WTC11 (cell line): ENCODE measurements around the gene CEACAM19.

Source experiments
- TEAD1 ChIP-seq: sonication (generic); formaldehyde crosslinking; IDR thresholded peaks from 2 replicates; pipeline ENCODE4 v1.8.0; 2022; ENCODE audit warnings: mild to moderate bottlenecking, missing genetic modification reagents
- TF ChIP-seq, protein P1 (sequence below): fragments of 200-600 bp; IDR thresholded peaks from 2 replicates; pipeline ENCODE4 v1.8.0; 2022; ENCODE audit warnings: antibody characterized with exemption
- TF ChIP-seq, protein P2 (sequence below): sonication (generic); formaldehyde crosslinking; IDR thresholded peaks from 2 replicates; pipeline ENCODE4 v1.8.0; 2022; ENCODE audit warnings: mild to moderate bottlenecking, missing genetic modification reagents
- TF ChIP-seq, protein P3 (sequence below): sonication (generic); formaldehyde crosslinking; IDR thresholded peaks from 2 replicates; pipeline ENCODE4 v1.8.1; 2022; ENCODE audit warnings: low read depth, mild to moderate bottlenecking, moderate library complexity, missing genetic modification reagents, borderline replicate concordance
- TF ChIP-seq, protein P4 (sequence below): fragments of 250-450 bp; sonication (Bioruptor Pico); IDR thresholded peaks from 2 replicates; pipeline ENCODE4 v1.9.0; 2021; ENCODE audit warnings: mild to moderate bottlenecking
- TF ChIP-seq, protein P5 (sequence below): sonication (generic); formaldehyde crosslinking; conservative IDR thresholded peaks from 2 replicates; pipeline ENCODE4 v1.8.1; 2023; ENCODE audit warnings: mild to moderate bottlenecking, low read depth, missing genetic modification reagents, moderate library complexity

DNA sequence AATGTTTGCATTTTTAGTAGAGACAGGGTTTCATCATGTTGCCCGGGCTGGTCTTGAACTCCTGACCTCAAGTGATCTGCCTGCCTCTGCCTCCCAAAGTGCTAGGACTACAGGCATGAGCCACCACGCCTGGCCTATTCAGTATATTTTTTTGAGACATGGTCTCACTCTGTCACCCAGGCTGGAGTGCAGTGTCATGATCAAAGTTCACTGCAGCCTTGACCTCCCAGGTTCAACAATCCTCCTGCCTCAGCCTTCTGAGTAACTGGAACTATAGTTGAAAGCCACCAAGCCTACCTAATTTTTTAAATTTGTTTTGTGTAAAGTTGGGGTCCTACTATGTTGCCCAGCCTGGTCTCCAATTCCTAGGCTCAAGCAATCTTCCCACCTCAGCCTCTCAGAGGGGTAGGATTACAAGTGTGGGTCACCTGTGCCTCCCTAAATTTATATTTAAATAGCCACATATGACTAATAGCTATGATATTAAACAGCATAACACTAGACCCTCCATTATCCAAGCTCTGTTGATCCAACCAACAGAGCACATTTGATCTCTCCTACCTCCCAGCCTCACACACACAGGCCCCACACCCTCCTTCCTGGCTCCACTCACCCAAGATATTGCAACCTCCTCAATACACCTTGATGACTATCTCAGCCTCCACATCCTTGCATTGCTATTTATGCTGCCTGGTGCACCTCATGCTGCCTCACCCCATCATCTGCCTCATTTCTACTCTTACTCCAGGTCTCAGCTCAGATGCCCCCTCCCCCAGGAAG lies 2.1 kb upstream of the CEACAM19 start:
- TF ChIP-seq, protein P1, sequence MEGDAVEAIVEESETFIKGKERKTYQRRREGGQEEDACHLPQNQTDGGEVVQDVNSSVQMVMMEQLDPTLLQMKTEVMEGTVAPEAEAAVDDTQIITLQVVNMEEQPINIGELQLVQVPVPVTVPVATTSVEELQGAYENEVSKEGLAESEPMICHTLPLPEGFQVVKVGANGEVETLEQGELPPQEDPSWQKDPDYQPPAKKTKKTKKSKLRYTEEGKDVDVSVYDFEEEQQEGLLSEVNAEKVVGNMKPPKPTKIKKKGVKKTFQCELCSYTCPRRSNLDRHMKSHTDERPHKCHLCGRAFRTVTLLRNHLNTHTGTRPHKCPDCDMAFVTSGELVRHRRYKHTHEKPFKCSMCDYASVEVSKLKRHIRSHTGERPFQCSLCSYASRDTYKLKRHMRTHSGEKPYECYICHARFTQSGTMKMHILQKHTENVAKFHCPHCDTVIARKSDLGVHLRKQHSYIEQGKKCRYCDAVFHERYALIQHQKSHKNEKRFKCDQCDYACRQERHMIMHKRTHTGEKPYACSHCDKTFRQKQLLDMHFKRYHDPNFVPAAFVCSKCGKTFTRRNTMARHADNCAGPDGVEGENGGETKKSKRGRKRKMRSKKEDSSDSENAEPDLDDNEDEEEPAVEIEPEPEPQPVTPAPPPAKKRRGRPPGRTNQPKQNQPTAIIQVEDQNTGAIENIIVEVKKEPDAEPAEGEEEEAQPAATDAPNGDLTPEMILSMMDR, result no peak
- TF ChIP-seq, protein P2, sequence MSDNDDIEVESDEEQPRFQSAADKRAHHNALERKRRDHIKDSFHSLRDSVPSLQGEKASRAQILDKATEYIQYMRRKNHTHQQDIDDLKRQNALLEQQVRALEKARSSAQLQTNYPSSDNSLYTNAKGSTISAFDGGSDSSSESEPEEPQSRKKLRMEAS (CRISPR knock-in tag), result no peak
- TF ChIP-seq, protein P3, sequence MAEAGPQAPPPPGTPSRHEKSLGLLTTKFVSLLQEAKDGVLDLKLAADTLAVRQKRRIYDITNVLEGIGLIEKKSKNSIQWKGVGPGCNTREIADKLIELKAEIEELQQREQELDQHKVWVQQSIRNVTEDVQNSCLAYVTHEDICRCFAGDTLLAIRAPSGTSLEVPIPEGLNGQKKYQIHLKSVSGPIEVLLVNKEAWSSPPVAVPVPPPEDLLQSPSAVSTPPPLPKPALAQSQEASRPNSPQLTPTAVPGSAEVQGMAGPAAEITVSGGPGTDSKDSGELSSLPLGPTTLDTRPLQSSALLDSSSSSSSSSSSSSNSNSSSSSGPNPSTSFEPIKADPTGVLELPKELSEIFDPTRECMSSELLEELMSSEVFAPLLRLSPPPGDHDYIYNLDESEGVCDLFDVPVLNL (CRISPR knock-in tag), result no peak
- TF ChIP-seq TEAD1, result no peak
- TF ChIP-seq, protein P4, sequence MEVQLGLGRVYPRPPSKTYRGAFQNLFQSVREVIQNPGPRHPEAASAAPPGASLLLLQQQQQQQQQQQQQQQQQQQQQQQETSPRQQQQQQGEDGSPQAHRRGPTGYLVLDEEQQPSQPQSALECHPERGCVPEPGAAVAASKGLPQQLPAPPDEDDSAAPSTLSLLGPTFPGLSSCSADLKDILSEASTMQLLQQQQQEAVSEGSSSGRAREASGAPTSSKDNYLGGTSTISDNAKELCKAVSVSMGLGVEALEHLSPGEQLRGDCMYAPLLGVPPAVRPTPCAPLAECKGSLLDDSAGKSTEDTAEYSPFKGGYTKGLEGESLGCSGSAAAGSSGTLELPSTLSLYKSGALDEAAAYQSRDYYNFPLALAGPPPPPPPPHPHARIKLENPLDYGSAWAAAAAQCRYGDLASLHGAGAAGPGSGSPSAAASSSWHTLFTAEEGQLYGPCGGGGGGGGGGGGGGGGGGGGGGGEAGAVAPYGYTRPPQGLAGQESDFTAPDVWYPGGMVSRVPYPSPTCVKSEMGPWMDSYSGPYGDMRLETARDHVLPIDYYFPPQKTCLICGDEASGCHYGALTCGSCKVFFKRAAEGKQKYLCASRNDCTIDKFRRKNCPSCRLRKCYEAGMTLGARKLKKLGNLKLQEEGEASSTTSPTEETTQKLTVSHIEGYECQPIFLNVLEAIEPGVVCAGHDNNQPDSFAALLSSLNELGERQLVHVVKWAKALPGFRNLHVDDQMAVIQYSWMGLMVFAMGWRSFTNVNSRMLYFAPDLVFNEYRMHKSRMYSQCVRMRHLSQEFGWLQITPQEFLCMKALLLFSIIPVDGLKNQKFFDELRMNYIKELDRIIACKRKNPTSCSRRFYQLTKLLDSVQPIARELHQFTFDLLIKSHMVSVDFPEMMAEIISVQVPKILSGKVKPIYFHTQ (CRISPR knock-in tag), result no peak
- TF ChIP-seq, protein P5, sequence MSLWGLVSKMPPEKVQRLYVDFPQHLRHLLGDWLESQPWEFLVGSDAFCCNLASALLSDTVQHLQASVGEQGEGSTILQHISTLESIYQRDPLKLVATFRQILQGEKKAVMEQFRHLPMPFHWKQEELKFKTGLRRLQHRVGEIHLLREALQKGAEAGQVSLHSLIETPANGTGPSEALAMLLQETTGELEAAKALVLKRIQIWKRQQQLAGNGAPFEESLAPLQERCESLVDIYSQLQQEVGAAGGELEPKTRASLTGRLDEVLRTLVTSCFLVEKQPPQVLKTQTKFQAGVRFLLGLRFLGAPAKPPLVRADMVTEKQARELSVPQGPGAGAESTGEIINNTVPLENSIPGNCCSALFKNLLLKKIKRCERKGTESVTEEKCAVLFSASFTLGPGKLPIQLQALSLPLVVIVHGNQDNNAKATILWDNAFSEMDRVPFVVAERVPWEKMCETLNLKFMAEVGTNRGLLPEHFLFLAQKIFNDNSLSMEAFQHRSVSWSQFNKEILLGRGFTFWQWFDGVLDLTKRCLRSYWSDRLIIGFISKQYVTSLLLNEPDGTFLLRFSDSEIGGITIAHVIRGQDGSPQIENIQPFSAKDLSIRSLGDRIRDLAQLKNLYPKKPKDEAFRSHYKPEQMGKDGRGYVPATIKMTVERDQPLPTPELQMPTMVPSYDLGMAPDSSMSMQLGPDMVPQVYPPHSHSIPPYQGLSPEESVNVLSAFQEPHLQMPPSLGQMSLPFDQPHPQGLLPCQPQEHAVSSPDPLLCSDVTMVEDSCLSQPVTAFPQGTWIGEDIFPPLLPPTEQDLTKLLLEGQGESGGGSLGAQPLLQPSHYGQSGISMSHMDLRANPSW, result no peak
